ENCODE results near the gene PRKAR1B.

DNA sequence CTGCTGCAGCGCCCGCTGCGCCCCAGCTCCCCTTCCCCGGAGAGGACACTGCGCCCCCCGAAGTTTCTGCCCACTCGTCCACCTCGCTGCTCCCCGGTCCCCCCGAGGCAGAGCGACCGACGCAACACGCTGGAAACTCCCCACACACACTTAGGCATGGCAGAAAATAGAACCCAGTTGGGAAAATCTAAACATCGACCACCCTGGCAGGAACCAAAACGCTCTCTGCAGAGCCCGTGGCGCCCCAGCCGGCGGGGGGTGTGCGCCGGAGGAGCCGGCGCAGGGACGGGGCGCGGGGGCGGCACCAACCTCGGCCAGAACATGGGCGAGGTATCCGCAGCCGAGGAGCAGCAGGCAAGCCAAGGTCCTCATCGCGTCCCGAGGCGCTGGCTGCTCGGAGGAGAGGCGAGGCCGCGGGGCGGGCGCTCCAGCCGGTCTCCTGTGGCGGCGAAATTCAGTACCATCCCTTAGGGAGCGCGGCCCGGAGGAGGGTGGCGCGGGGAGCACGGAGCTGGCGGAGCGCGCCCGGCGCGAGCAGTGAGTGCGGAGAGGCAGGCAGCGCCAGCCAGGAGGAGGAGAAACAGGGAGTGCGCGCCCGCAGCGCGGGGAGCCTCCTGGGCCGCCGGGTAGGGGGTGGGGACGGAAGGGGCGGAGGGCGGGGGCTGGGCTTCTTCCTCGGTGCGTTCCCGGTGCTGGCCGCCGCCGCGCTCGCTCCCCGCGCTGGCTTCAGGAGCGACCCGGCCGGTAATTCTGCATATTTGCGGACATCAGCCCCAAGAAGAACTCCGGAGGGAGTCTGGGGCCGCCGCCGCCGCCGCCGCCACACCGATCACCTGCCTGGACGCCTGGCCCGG, 208.2 kb downstream of the PRKAR1B start:
- TF ChIP-seq, protein P1, sequence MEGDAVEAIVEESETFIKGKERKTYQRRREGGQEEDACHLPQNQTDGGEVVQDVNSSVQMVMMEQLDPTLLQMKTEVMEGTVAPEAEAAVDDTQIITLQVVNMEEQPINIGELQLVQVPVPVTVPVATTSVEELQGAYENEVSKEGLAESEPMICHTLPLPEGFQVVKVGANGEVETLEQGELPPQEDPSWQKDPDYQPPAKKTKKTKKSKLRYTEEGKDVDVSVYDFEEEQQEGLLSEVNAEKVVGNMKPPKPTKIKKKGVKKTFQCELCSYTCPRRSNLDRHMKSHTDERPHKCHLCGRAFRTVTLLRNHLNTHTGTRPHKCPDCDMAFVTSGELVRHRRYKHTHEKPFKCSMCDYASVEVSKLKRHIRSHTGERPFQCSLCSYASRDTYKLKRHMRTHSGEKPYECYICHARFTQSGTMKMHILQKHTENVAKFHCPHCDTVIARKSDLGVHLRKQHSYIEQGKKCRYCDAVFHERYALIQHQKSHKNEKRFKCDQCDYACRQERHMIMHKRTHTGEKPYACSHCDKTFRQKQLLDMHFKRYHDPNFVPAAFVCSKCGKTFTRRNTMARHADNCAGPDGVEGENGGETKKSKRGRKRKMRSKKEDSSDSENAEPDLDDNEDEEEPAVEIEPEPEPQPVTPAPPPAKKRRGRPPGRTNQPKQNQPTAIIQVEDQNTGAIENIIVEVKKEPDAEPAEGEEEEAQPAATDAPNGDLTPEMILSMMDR (conservative IDR thresholded peaks at IDR 0.05) = no peak
- no peak for TF ChIP-seq EZH2 (IDR thresholded peaks at IDR 0.05; ENCODE audit: low read depth)

Measured in PC-9 (cell line).